WI38 (cell line): ENCODE measurements around the gene NSL1.

Experiments
- H3K4me3 ChIP-seq: 2 replicates; pipeline ENCODE4 v1.5.1; 2011; ENCODE audit warnings: low read depth, mild to moderate bottlenecking, control low read depth, low read length
- TF ChIP-seq, protein P1 (sequence below): IDR thresholded peaks from 2 replicates; pipeline ENCODE4 v1.5.1; 2012; ENCODE audit warnings: low read depth, mild to moderate bottlenecking, control low read depth, low read length

The NSL1 gene

DNA sequence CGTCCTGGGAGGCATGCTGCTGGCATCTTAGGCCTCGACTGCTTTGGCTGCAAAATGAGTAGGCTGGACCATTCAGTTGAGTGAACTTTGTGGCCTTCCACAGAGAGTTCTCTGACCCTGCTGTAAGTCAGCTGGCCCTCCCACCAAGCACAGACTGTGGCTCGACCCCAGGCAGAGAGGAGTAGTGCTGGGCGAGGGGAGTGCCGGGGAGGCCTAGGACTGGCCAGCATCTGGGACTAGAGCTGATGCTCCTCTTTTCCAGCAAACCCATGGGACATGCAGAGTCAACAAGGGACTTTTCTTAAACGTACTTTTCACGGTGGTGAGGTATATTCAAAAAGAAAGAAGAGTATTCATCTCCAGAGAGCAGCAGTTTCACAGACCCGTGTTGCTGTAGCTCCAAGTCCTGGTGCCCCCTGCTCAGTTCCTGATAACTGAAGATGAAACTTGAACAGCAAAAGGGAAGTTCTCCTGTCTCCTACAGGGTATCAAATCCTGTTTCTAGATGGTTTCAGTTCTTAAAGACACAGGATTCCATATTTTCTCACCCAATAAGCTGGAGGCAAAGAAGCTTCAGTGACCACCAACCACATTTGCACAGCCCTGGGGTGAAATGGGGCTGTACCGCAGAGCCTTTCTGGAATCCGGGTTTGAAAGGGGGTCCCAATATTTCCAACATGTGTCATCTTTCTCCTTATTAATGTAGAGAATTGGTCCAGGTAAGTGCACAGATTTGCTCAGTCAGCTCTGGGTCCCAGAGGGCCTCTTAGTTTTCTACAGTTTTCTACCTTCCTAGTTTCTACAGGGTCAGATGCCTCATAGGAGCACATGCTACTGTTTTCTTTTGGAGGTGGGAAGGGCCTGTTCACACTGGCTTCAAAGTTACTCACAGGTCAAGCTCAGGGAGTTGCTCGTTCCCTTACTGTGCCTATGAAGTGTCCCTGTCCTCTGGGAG lies 112.8 kb downstream of the NSL1 start:
- H3K4me3 ChIP-seq = no peak overlapping the region
- TF ChIP-seq, protein P1, sequence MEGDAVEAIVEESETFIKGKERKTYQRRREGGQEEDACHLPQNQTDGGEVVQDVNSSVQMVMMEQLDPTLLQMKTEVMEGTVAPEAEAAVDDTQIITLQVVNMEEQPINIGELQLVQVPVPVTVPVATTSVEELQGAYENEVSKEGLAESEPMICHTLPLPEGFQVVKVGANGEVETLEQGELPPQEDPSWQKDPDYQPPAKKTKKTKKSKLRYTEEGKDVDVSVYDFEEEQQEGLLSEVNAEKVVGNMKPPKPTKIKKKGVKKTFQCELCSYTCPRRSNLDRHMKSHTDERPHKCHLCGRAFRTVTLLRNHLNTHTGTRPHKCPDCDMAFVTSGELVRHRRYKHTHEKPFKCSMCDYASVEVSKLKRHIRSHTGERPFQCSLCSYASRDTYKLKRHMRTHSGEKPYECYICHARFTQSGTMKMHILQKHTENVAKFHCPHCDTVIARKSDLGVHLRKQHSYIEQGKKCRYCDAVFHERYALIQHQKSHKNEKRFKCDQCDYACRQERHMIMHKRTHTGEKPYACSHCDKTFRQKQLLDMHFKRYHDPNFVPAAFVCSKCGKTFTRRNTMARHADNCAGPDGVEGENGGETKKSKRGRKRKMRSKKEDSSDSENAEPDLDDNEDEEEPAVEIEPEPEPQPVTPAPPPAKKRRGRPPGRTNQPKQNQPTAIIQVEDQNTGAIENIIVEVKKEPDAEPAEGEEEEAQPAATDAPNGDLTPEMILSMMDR = no peak

DNA sequence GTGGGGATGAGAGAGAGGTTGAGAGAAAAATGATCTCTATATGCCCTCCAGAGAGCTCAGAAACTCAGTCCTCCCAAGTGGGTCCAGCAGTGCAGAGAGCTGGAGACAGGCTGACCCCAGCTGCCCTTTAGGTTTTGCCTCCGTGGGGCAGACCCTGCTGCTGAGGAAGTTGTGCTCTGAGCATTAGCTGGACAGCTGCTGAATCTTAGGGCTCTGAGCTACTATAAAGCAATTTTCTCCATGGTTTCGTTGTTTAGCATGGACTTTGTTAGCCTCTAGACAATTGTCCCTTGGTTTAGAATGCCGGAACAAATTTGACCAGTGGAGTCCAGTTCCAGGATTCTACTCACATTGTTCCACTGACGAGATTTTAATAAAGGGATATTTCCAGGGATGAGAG lies 114.0 kb downstream of the NSL1 start:
- no peak overlapping the region for H3K4me3 ChIP-seq
- TF ChIP-seq, protein P1 = no peak

DNA sequence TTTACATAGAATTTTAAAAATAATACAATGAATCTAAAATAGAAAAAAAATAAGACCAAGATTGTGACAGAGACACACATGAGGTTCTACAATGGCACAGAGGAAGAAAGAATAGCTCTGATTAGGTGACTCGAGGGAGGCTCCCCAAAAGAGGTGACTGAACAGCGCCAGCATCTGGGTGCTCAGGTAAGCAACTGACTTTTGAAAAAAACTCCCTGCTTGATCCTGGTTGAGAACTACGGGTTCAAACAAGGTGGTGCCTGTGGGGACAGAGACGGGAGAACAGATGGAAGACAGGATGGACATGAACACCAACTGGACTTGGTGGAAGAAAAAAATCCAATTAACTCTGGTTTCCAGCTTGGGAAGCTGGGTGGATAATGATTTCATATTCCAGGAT lies 114.4 kb downstream of the NSL1 start:
- no peak overlapping the region for H3K4me3 ChIP-seq
- TF ChIP-seq, protein P1 = no peak
